Loucy (cell line): ENCODE measurements around the gene AHRR.

ENCODE experiments used
- CTCF ChIP-seq: fragments of 200-600 bp; sonication (generic); conservative IDR thresholded peaks from 2 replicates; pipeline ENCODE4 v1.5.1; 2014; ENCODE audit warnings: mild to moderate bottlenecking, antibody characterized with exemption, low read length
- EZH2phosphoT487 ChIP-seq: fragments of 200-600 bp; IDR thresholded peaks from 2 replicates; pipeline ENCODE4 v1.6.1; 2018; ENCODE audit warnings: antibody characterized with exemption, mild to moderate bottlenecking, moderate library complexity, borderline replicate concordance

- TF ChIP-seq EZH2phosphoT487 (no peak), CTCF (no peak)
Observed at GRCh38 chr5:468401-468800, 146.9 kb downstream of the AHRR start.
